Endothelial cell of umbilical vein (primary cell): Measurements from ENCODE around the gene INPP5E.

ENCODE experiments used
- CTCF ChIP-seq, 2 donors: IDR thresholded peaks; 1 replicate in 1 of 2; 2 replicates in 1 of 2; pipeline ENCODE4 v1.5.1; 2011; ENCODE audit warnings: low read length in 2 of 2, mild to moderate bottlenecking in 2 of 2, moderate library complexity in 2 of 2, control low read depth in 1 of 2, inconsistent platforms in 1 of 2, low read depth in 1 of 2; ENCODE audit not compliant: insufficient read depth in 1 of 2; ENCODE audit errors: extremely low read depth in 1 of 2
- EZH2 ChIP-seq: IDR thresholded peaks from 2 replicates; pipeline ENCODE4 v1.6.1; 2012; ENCODE audit warnings: borderline replicate concordance, low read depth, mild to moderate bottlenecking, moderate library complexity, low read length, inconsistent platforms; ENCODE audit not compliant: severe bottlenecking
- MYC ChIP-seq: IDR thresholded peaks from one replicate; pipeline ENCODE4 v1.6.1; 2011; ENCODE audit warnings: mild to moderate bottlenecking, low read depth, low read length
- POLR2A ChIP-seq: IDR thresholded peaks from 2 replicates; pipeline ENCODE4 v1.6.1; 2012; ENCODE audit warnings: low read depth, mild to moderate bottlenecking, control low read depth, low read length

DNA sequence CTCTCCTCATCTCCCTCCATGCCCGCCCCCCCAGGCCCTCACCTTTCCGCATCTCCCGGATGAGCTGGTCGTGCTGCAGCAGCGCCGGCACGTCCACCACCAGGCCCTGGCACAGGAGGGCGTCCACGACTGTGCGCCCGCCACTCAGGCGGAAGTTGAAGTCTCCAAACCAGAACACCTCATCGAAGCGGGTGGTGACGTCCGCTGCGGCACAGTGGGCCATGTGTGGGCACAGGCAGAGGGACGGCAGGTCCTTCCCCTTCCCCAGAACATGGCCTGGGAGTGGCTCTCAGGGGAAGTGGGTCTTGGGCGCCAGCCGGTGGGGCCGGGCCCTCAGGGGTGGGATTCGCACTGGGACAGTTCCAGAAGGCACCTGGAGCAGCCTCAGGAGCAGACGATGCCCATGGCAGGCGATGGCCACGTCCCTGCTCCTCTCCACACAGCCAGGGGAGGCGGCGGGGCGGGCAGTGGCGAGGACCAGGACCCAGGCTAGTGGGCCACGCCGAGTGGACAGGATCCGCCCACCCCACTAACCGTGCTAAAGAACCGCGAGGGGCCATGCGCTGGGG, 7.8 kb downstream of the INPP5E start:
- TF ChIP-seq CTCF (IDR thresholded peaks at IDR 0.05; ENCODE audit: extremely low read depth in 1 of 2, insufficient read depth in 1 of 2, low read depth in 1 of 2, low read length in 2 of 2), result no peak
- TF ChIP-seq POLR2A, result no peak
- TF ChIP-seq EZH2, result no peak
- no peak for TF ChIP-seq MYC
